B cell (primary cell): ENCODE measurements around the gene GNPAT. TPM values are rescaled to one million over a fixed set of nuclear protein-coding genes. Genes with fewer than 3 reads are reported as not detected.

ENCODE experiments used
- ATAC-seq: fragments of 200-7000 bp; cut with Tn5 transposase; one replicate; pipeline ENCODE4 v1.10.0; 2021; ENCODE audit warnings: low read depth, mild to moderate bottlenecking, moderate number of reproducible peaks, moderate library complexity
- CTCF ChIA-PET: fragments of 350-600 bp; sonication (Branson Sonifier 250); formaldehyde crosslinking; loops from one replicate; lab custom pipeline; 2021; ENCODE audit warnings: antibody characterized with exemption, inconsistent platforms; lab: Charles Lee
- POLR2A ChIA-PET: fragments of 350-600 bp; sonication (Branson Sonifier 250); formaldehyde crosslinking; loops from one replicate; lab custom pipeline; 2021; ENCODE audit warnings: antibody characterized with exemption; lab: Charles Lee
- DNase-seq: peaks from one replicate; pipeline ENCODE4 v3.0.0; 2013
- H2AFZ ChIP-seq: 2 replicates; pipeline ENCODE4 v1.6.1; 2012; ENCODE audit warnings: mild to moderate bottlenecking, low read depth, low read length; ENCODE audit not compliant: insufficient read depth, poor library complexity, severe bottlenecking
- H3K27ac ChIP-seq, 2 donors: 1 replicate in 1 of 2; 2 replicates in 1 of 2; pipeline ENCODE4 v1.5.1; 2012 to 2013; ENCODE audit warnings: low read length in 2 of 2, mild to moderate bottlenecking in 2 of 2, moderate library complexity in 1 of 2
- H3K27me3 ChIP-seq, 4 experiments: fragments of 200-600 bp in 1 of 4; sonication (generic) in 1 of 4; replicated peaks in 1 of 4; 1 replicate in 2 of 4; 2 replicates in 2 of 4; pipeline versions ENCODE4 v1.6.1 to v1.7.0; 2013 to 2016; ENCODE audit warnings: low read length in 3 of 4, mild to moderate bottlenecking in 2 of 4, mixed read lengths in 1 of 4, moderate library complexity in 1 of 4; ENCODE audit not compliant: insufficient read depth in 4 of 4, control insufficient read depth in 3 of 4; ENCODE audit errors: control extremely low read depth in 1 of 4
- H3K36me3 ChIP-seq, 2 experiments: replicated peaks in 1 of 2; 1 replicate in 1 of 2; 2 replicates in 1 of 2; pipeline versions ENCODE4 v1.6.1 to v1.7.1; 2013; ENCODE audit warnings: low read length in 1 of 2; ENCODE audit not compliant: insufficient read depth in 2 of 2, control insufficient read depth in 1 of 2; ENCODE audit errors: control extremely low read depth in 1 of 2, extremely low read depth in 1 of 2
- H3K4me1 ChIP-seq, 2 donors: fragments of 200-600 bp in 1 of 2; sonication (generic) in 1 of 2; 1 replicate in 1 of 2; 2 replicates in 1 of 2; pipeline versions ENCODE4 v1.5.1 to v1.6.1; 2013 to 2017; ENCODE audit warnings: low read length in 2 of 2; ENCODE audit not compliant: control insufficient read depth in 2 of 2, insufficient read depth in 2 of 2
- H3K4me2 ChIP-seq: replicated peaks from 2 replicates; pipeline ENCODE3; 2012; ENCODE audit warnings: mild to moderate bottlenecking, low read depth, low read length; ENCODE audit not compliant: poor library complexity, severe bottlenecking
- H3K4me3 ChIP-seq, 5 experiments: fragments of 200-600 bp in 1 of 5; sonication (generic) in 1 of 5; 1 replicate in 3 of 5; 2 replicates in 2 of 5; pipeline versions ENCODE4 v1.5.1 to v1.7.0; 2011 to 2016; ENCODE audit warnings: low read length in 4 of 5, mild to moderate bottlenecking in 4 of 5, low read depth in 2 of 5, control low read depth in 1 of 5, moderate library complexity in 1 of 5; ENCODE audit not compliant: insufficient read depth in 1 of 5; ENCODE audit errors: control extremely low read depth in 1 of 5, extremely low read depth in 1 of 5
- H3K79me2 ChIP-seq: fragments of 200-600 bp; sonication (generic); one replicate; pipeline ENCODE4 v1.6.0; 2016; ENCODE audit warnings: low read length; ENCODE audit not compliant: control insufficient read depth, insufficient read depth
- H3K9ac ChIP-seq: fragments of 200-600 bp; sonication (generic); 2 replicates; pipeline ENCODE4 v1.6.1; 2017; ENCODE audit warnings: mild to moderate bottlenecking, low read length, moderate library complexity
- H3K9me3 ChIP-seq, 3 donors: one replicate each; pipeline versions ENCODE4 v1.6.1 to v1.7.1; 2013; ENCODE audit warnings: low read length in 2 of 3; ENCODE audit not compliant: control insufficient read depth in 2 of 3, insufficient read depth in 1 of 3; ENCODE audit errors: control extremely low read depth in 1 of 3
- H4K20me1 ChIP-seq: 2 replicates; pipeline ENCODE4 v1.6.0; 2012; ENCODE audit warnings: mild to moderate bottlenecking, low read length; ENCODE audit not compliant: insufficient read depth, control insufficient read depth, poor library complexity, severe bottlenecking
- H3K27ac Mint-ChIP-seq: one replicate; pipeline ENCODE4 v1.8.0; 2021; ENCODE audit warnings: mixed read lengths
- H3K27me3 Mint-ChIP-seq: one replicate; pipeline ENCODE4 v1.8.0; 2021; ENCODE audit warnings: mixed read lengths
- H3K4me1 Mint-ChIP-seq: one replicate; pipeline ENCODE4 v1.8.0; 2021; ENCODE audit warnings: mixed read lengths
- H3K4me3 Mint-ChIP-seq: one replicate; pipeline ENCODE4 v1.8.0; 2021; ENCODE audit warnings: mixed read lengths
- H3K9me3 Mint-ChIP-seq: one replicate; pipeline ENCODE4 v1.8.0; 2022; ENCODE audit warnings: mixed read lengths; ENCODE audit not compliant: insufficient read depth
- EZH2 ChIP-seq: IDR thresholded peaks from 2 replicates; pipeline ENCODE4 v1.6.1; 2012; ENCODE audit warnings: borderline replicate concordance, low read depth, mild to moderate bottlenecking, moderate library complexity, low read length; ENCODE audit not compliant: insufficient read depth, poor library complexity, severe bottlenecking
- WGBS: methylation state at CpG from one replicate; pipeline ENCODE4 v1.1.5; 2013; ENCODE audit warnings: missing lambda C conversion rate; ENCODE audit not compliant: insufficient coverage; 5-methylcytosine and 5-hydroxymethylcytosine counted together
- intact Hi-C: fragments of 100-400 bp; cut with micrococcal nuclease; formaldehyde crosslinking; loops from one replicate; pipeline ENCODE4 v1.10.0; 2022
- polyA plus RNA-seq: library from polyadenylated mRNA; depleted of rRNA; stranded (reverse); fragments of >200 nt; gene quantifications from 2 replicates; pipeline ENCODE4 v1.2.3, GENCODE V29; 2012
- total RNA-seq, 2 donors: library from RNA; stranded (reverse); fragments of 120-200 nt in 1 of 2; gene quantifications; 1 replicate in 1 of 2; 2 replicates in 1 of 2; pipeline versions ENCODE4 v1.2.3 to v1.2.4, GENCODE V29; 2013 to 2022
- TF ChIP-seq, protein P1 (sequence below): fragments of 200-600 bp; IDR thresholded peaks from one replicate; pipeline ENCODE4 v1.8.0; 2022; ENCODE audit warnings: antibody characterized with exemption, mild to moderate bottlenecking

Gene GNPAT
- total and polyA plus RNA-seq, 2 donors (not counting 1 experiment from before 2014, with no cell fraction given) = 19.5 to 49.0 TPM

DNA sequence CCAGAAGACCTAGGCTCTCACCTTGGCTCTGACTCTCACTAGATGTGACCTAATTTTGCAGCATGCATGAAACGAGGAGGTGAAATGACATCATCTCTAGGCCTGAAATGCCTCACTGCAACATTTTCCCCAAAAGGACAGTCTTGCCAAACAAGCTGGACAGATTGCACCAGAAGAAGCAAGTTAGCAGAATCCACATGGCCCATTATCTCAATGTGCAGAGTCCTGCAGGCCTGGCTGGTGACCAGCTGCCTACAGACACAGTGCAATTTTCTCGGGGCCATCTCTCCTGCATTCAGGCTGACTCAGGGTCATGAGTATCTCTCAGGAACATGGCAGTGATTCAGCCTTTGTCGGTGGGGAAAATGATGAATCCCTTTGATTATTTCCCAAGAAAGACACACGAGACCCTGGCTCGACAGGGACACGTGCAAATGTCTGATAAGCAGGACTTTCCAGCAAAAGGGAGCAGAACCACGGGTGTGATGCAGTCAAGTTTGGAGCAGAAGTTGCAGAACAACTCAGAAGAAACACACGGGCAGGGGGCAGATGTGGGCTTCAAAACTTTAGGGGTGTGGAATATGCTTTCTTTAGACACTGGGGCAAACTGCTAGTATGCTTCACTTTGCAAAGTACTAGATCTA lies 40.5 kb upstream of the GNPAT start:
- POLR2A ChIA-PET = no interaction called here
- DNase-seq (no peak), ATAC-seq (no peak)
- Histone ChIP-seq H2AFZ (no peak overlapping the region), H3K79me2 (no peaks in the 10 kb centered on the region), H4K20me1 (no peaks in the 10 kb centered on the region), H3K4me3 (no peak overlapping the region), H3K27ac (no peak overlapping the region), H3K9ac (no peak overlapping the region), H3K4me2 (no peak overlapping the region), H3K27me3 (peaks cover 0 to 28% (median 0%) of the 10 kb centered on the region in 4 experiments), H3K9me3 (no peaks in the 10 kb centered on the region), H3K36me3 (no peaks in the 10 kb centered on the region), H3K4me1 (no peaks in the 10 kb centered on the region)
- Mint-ChIP-seq H3K4me3 (no peak overlapping the region), H3K9me3 (no peaks in the 10 kb centered on the region), H3K27me3 (peaks cover 48% of the 10 kb centered on the region), H3K27ac (no peak overlapping the region), H3K4me1 (no peaks in the 10 kb centered on the region)
- intact Hi-C loops = no loop called here
- CTCF ChIA-PET = no interaction called here
- no peak for TF ChIP-seq EZH2
- TF ChIP-seq, protein P1, sequence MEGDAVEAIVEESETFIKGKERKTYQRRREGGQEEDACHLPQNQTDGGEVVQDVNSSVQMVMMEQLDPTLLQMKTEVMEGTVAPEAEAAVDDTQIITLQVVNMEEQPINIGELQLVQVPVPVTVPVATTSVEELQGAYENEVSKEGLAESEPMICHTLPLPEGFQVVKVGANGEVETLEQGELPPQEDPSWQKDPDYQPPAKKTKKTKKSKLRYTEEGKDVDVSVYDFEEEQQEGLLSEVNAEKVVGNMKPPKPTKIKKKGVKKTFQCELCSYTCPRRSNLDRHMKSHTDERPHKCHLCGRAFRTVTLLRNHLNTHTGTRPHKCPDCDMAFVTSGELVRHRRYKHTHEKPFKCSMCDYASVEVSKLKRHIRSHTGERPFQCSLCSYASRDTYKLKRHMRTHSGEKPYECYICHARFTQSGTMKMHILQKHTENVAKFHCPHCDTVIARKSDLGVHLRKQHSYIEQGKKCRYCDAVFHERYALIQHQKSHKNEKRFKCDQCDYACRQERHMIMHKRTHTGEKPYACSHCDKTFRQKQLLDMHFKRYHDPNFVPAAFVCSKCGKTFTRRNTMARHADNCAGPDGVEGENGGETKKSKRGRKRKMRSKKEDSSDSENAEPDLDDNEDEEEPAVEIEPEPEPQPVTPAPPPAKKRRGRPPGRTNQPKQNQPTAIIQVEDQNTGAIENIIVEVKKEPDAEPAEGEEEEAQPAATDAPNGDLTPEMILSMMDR = no peak
- 94% methylated on average over 8 of the region's 8 CpGs for WGBS

DNA sequence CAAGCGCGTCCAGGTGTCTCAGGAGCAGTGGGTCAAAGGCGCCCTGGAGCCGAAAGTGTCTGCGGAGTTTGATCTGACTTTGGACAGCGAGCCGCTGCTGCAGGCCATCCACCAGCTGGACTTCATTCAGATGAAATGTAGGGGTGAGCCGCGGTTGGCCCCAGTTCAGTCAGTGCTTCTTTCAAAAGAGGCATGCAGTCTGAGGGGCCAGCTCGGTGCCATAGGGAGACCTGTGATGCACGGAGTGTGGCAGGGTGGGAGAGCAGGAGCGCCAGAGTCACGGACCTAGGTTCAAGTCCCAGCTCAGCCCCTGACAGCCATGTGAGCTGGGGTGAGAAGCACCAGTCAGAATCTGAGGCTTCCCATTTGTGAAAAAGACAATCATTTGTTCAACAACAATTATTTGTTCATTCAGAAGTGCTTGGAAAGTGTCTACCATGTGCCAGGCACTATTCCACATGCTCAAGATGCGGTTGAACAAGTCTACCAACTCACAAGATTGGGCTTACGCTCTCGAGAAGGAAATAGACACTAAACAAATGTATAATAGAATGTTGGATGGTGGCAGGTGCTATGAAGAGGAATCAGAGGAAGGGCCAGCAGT lies 39.5 kb upstream of the GNPAT start:
- no peaks in the 10 kb centered on the region for H3K4me1 ChIP-seq
- no peak overlapping the region for H3K4me3 ChIP-seq
- H4K20me1 ChIP-seq = no peaks in the 10 kb centered on the region
- TF ChIP-seq, protein P1 = no peak
- TF ChIP-seq EZH2 = no peak
- peaks cover 48% of the 10 kb centered on the region for H3K27me3 Mint-ChIP-seq
- no peak overlapping the region for H3K4me3 Mint-ChIP-seq
- H2AFZ ChIP-seq = no peak overlapping the region
- ChIA-PET CTCF (no interaction called here), POLR2A (no interaction called here)
- DNase-seq = no peak
- H3K27ac ChIP-seq = no peak overlapping the region
- H3K4me2 ChIP-seq = no peak overlapping the region
- H3K9me3 Mint-ChIP-seq = no peaks in the 10 kb centered on the region
- WGBS = 90% methylated on average over 15 of the region's 16 CpGs
- H3K9me3 ChIP-seq = no peaks in the 10 kb centered on the region
- H3K27ac Mint-ChIP-seq = no peak overlapping the region
- intact Hi-C loops = no loop called here
- H3K36me3 ChIP-seq = no peaks in the 10 kb centered on the region
- H3K79me2 ChIP-seq = no peaks in the 10 kb centered on the region
- no peak overlapping the region for H3K9ac ChIP-seq
- no peak for ATAC-seq
- peaks cover 0 to 27% (median 0%) of the 10 kb centered on the region in 4 experiments for H3K27me3 ChIP-seq
- no peaks in the 10 kb centered on the region for H3K4me1 Mint-ChIP-seq
